HepG2 (cell line): ENCODE results near the gene UBL7. TPM values are rescaled to one million over a fixed set of nuclear protein-coding genes. Genes with fewer than 3 reads are reported as not detected.

Experiments
- CBX1 ChIP-seq: IDR thresholded peaks from one replicate; pipeline ENCODE4 v1.6.1; 2016; ENCODE audit warnings: antibody characterized with exemption, low read depth
- CREB3 ChIP-seq: sonication (generic); formaldehyde crosslinking; IDR thresholded peaks from 2 replicates; pipeline ENCODE4 v1.5.0; 2020; ENCODE audit warnings: missing genetic modification reagents
- HINFP ChIP-seq: sonication (generic); formaldehyde crosslinking; IDR thresholded peaks from 2 replicates; pipeline ENCODE4 v1.4.0; 2020; ENCODE audit warnings: low read depth, mild to moderate bottlenecking, missing genetic modification reagents
- HNF4G ChIP-seq, 2 experiments: sonication (generic) in 1 of 2; formaldehyde crosslinking in 1 of 2; IDR thresholded peaks; 2 replicates each; pipeline versions ENCODE4 v1.4.0 to v1.6.1; 2011 to 2020; ENCODE audit warnings: borderline replicate concordance in 2 of 2, low read depth in 2 of 2, mild to moderate bottlenecking in 2 of 2, low read length in 1 of 2, missing genetic modification reagents in 1 of 2, moderate library complexity in 1 of 2
- HNRNPL ChIP-seq: fragments of 200-400 bp; formaldehyde crosslinking; IDR thresholded peaks from 2 replicates; pipeline ENCODE4 v1.6.1; 2017; ENCODE audit warnings: mild to moderate bottlenecking, low read depth, low read length
- KDM4B ChIP-seq: sonication (generic); formaldehyde crosslinking; IDR thresholded peaks from 2 replicates; pipeline ENCODE4 v1.4.0; 2020; ENCODE audit warnings: missing genetic modification reagents
- KDM6A ChIP-seq: IDR thresholded peaks from 2 replicates; pipeline ENCODE4 v1.6.1; 2016; ENCODE audit warnings: low read depth
- PBX3 ChIP-seq: sonication (generic); formaldehyde crosslinking; IDR thresholded peaks from 2 replicates; pipeline ENCODE4 v1.8.1; 2023; ENCODE audit warnings: missing genetic modification reagents, inconsistent platforms, borderline replicate concordance
- PHF8 ChIP-seq: sonication (generic); formaldehyde crosslinking; IDR thresholded peaks from 2 replicates; pipeline ENCODE4 v1.5.0; 2020; ENCODE audit warnings: missing genetic modification reagents
- PLRG1 ChIP-seq: fragments of 450-650 bp; conservative IDR thresholded peaks from 2 replicates; pipeline ENCODE4 v1.6.1; 2016
- PPARG ChIP-seq: conservative IDR thresholded peaks from 2 replicates; pipeline ENCODE4 v1.6.1; 2016; ENCODE audit warnings: missing biosample characterization, missing genetic modification reagents
- SRSF1 ChIP-seq: fragments of 200-400 bp; formaldehyde crosslinking; optimal IDR thresholded peaks from 2 replicates; pipeline ENCODE3; 2017; ENCODE audit warnings: mild to moderate bottlenecking, low read depth, low read length, moderate library complexity
- SRSF4 ChIP-seq: fragments of 200-400 bp; formaldehyde crosslinking; IDR thresholded peaks from one replicate; pipeline ENCODE4 v1.6.1; 2018; ENCODE audit warnings: mild to moderate bottlenecking, low read depth, low read length, moderate library complexity; ENCODE audit not compliant: poor library complexity, severe bottlenecking
- ZBTB14 ChIP-seq: sonication (generic); formaldehyde crosslinking; IDR thresholded peaks from 2 replicates; pipeline ENCODE4 v1.4.0; 2020; ENCODE audit warnings: missing genetic modification reagents
- ZNF275 ChIP-seq: sonication (generic); formaldehyde crosslinking; IDR thresholded peaks from 2 replicates; pipeline ENCODE4 v1.8.0; 2022; ENCODE audit warnings: missing genetic modification reagents, mild to moderate bottlenecking, inconsistent platforms, borderline replicate concordance
- ZNF432 ChIP-seq: sonication (generic); formaldehyde crosslinking; IDR thresholded peaks from 2 replicates; pipeline ENCODE4 v1.5.0; 2020; ENCODE audit warnings: missing genetic modification reagents, mild to moderate bottlenecking, borderline replicate concordance
- ZNF557 ChIP-seq: sonication (generic); formaldehyde crosslinking; IDR thresholded peaks from 2 replicates; pipeline ENCODE4 v1.4.0; 2020; ENCODE audit warnings: missing genetic modification reagents
- ZNF740 ChIP-seq: sonication (generic); formaldehyde crosslinking; IDR thresholded peaks from 2 replicates; pipeline ENCODE4 v1.4.0; 2020; ENCODE audit warnings: missing genetic modification reagents
- ZNF770 ChIP-seq: sonication (generic); formaldehyde crosslinking; IDR thresholded peaks from 2 replicates; pipeline ENCODE4 v1.5.0; 2020; ENCODE audit warnings: mild to moderate bottlenecking, missing genetic modification reagents
- ZSCAN25 ChIP-seq: sonication (generic); formaldehyde crosslinking; IDR thresholded peaks from 2 replicates; pipeline ENCODE4 v1.8.0; 2022; ENCODE audit warnings: mild to moderate bottlenecking, missing genetic modification reagents
- polyA plus RNA-seq, 8 experiments: library from polyadenylated mRNA; depleted of rRNA in 3 of 8; stranded (reverse) in 7 of 8; unstranded in 1 of 8; fragments of >200 nt; fragmentation: Illumina TruSeq in 4 of 8; extraction: Trizol in 4 of 8; gene quantifications; 2 replicates each; pipeline versions ENCODE4 v1.2.1 to v1.2.3, GENCODE V29; 2011 to 2016; ENCODE audit warnings: low read depth in 4 of 8, missing spikeins in 1 of 8, mixed read lengths in 1 of 8; ENCODE audit not compliant: insufficient read depth in 1 of 8
- total RNA-seq, 5 experiments: library from RNA; depleted of rRNA; stranded (reverse); fragments of >200 nt; fragmentation: Illumina TruSeq; extraction: Trizol; gene quantifications; 2 replicates each; pipeline ENCODE4 v1.2.3, GENCODE V29; 2016; ENCODE audit warnings: low read depth in 1 of 5

UBL7 gene
- total and polyA plus RNA-seq, 2 of the 13 experiments (the other 11 are each of a cell fraction or from before 2014, with no cell fraction given), result 55.0 to 63.5 TPM

GRCh38 chr15:74441248-74441941 lies 19.6 kb downstream of the UBL7 start (continued):
- TF ChIP-seq SRSF1 (no peak), ZSCAN25 (CRISPR knock-in tag) (no peak), CREB3 (CRISPR knock-in tag) (no peak), ZNF275 (CRISPR knock-in tag) (peak; percentile 24; the same call in 1 of the 2 replicates), HNF4G (IDR thresholded peaks at IDR 0.05; ENCODE audit: borderline replicate concordance, low read depth, low read length) (peak; percentile 67; the same call in 1 of the 2 replicates), HNF4G (CRISPR knock-in tag; IDR thresholded peaks at IDR 0.05; ENCODE audit: borderline replicate concordance, low read depth) (no peak), ZNF740 (no peak), ZBTB14 (CRISPR knock-in tag) (no peak), KDM4B (CRISPR knock-in tag) (no peak), PHF8 (CRISPR knock-in tag) (peak; percentile 37; the same call in 1 of the 2 replicates), HNRNPL (peak; percentile 84; the same call in 1 of the 2 replicates), CBX1 (no peak), ZNF432 (CRISPR knock-in tag) (no peak), PLRG1 (no peak), ZNF557 (CRISPR knock-in tag) (no peak), PBX3 (CRISPR knock-in tag) (no peak), ZNF770 (peak; percentile 52; the same call in 1 of the 2 replicates), KDM6A (0 out of 2 replicates have a peak, but pooled peaks have one; percentile 13), PPARG (CRISPR knock-in tag) (no peak), SRSF4 (no peak), HINFP (no peak)
